DMS 273 (cell line): Measurements from ENCODE around the gene PCBD2.
"Not testable (repeated sequence)": the region's sequence is repeated elsewhere in the genome, so short reads cannot be mapped to it uniquely, and the experiment has no call there.

Experiments
- DNase-seq: peaks from one replicate; lab custom pipeline; 2025; ENCODE audit not compliant: unreplicated experiment; lab: John Stamatoyannopoulos, UW

PCBD2 gene

GRCh38 chr5:134998068-134998467, 93.1 kb downstream of the PCBD2 start:
- DNase-seq: not testable (repeated sequence)

GRCh38 chr5:135004376-135004775, 99.4 kb downstream of the PCBD2 start:
- DNase-seq: no peak

- DNase-seq: no peak
These were observed 100.1 kb downstream of the PCBD2 start for GRCh38 chr5:135005076-135005475.

GRCh38 chr5:135007305-135007704, 102.4 kb downstream of the PCBD2 start:
- no peak for DNase-seq

GRCh38 chr5:135007749-135008363, 102.9 kb downstream of the PCBD2 start:
- no peak for DNase-seq

GRCh38 chr5:135008556-135008955, 103.6 kb downstream of the PCBD2 start:
- DNase-seq: no peak

GRCh38 chr5:135008981-135009735, 104.2 kb downstream of the PCBD2 start:
- no peak for DNase-seq

GRCh38 chr5:135009736-135010501, 105.0 kb downstream of the PCBD2 start:
- no peak for DNase-seq

- no peak for DNase-seq
These were observed 105.8 kb downstream of the PCBD2 start for GRCh38 chr5:135010502-135011354.

- no peak for DNase-seq
These were observed 106.6 kb downstream of the PCBD2 start for GRCh38 chr5:135011355-135012032.

- no peak for DNase-seq
These were observed 107.2 kb downstream of the PCBD2 start for GRCh38 chr5:135012033-135012588.
